ENCODE measurements around the gene GCGR. TPM values are rescaled to one million over a fixed set of nuclear protein-coding genes. Genes with fewer than 3 reads are reported as not detected.

GCGR gene
- total and polyA plus RNA-seq, 2 of the 13 experiments (the other 11 are each of a cell fraction or from before 2014, with no cell fraction given) = 0.04 to 0.13 TPM

DNA sequence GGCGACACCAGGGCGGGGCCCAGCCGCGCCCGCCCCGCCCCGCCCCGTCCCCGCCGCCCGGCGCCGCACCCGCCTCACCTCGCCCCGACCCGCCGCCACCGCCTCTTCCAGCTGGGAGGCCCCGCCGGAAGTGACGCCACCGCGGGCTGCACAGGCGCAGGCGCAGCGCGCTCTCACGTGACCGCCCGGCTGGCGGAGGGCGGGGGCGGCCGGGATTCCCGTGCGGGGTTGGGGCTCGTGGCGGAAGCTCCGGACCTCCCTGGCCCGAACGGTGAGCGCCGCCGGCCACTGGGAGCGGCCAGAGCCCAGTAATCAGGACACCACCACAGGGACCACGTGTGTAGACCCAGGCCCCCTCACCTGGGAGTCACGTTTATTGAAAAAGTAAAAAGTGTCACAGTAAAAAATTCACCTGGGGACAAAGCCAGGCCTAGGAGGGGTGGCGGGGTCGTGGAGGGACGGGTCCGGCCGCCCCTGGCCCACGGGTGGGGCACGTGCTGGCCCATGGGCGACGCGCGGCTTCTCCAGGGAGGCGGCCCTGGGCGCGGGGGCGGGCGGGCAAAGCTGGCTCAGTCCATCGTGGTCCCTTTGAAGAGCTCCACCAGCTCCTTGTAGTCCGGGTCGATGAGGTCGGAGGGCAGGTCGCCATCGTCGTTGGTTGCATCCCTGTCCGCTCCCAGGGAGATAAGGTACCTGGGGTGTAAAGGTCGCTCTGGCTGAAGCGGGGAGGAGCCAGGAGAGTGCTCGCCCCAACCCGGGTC lies 29.4 kb downstream of the GCGR start, which contains the start of gene MCRIP1 (continued):
- TF ChIP-seq, protein P1, sequence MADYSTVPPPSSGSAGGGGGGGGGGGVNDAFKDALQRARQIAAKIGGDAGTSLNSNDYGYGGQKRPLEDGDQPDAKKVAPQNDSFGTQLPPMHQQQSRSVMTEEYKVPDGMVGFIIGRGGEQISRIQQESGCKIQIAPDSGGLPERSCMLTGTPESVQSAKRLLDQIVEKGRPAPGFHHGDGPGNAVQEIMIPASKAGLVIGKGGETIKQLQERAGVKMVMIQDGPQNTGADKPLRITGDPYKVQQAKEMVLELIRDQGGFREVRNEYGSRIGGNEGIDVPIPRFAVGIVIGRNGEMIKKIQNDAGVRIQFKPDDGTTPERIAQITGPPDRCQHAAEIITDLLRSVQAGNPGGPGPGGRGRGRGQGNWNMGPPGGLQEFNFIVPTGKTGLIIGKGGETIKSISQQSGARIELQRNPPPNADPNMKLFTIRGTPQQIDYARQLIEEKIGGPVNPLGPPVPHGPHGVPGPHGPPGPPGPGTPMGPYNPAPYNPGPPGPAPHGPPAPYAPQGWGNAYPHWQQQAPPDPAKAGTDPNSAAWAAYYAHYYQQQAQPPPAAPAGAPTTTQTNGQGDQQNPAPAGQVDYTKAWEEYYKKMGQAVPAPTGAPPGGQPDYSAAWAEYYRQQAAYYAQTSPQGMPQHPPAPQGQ (CRISPR knock-in tag; IDR thresholded peaks at IDR 0.05; ENCODE audit: borderline replicate concordance) = no peak
- TF ChIP-seq JUNB (CRISPR knock-in tag; IDR thresholded peaks at IDR 0.05; ENCODE audit: borderline replicate concordance) = peak; percentile 55; the same call in 1 of the 2 replicates
- peak; percentile 87 for TF ChIP-seq ZFP36L1 (CRISPR knock-in tag; IDR thresholded peaks at IDR 0.05)
- peak; percentile 94; the same call in 1 of the 2 replicates for TF ChIP-seq RARG (CRISPR knock-in tag; IDR thresholded peaks at IDR 0.05; ENCODE audit: low read depth)
- TF ChIP-seq ZFP62 (CRISPR knock-in tag; IDR thresholded peaks at IDR 0.05) = no peak
- TF ChIP-seq ZNF343 (CRISPR knock-in tag; IDR thresholded peaks at IDR 0.05) = peak; percentile 57; the same call in 1 of the 2 replicates
- TF ChIP-seq, protein P2, sequence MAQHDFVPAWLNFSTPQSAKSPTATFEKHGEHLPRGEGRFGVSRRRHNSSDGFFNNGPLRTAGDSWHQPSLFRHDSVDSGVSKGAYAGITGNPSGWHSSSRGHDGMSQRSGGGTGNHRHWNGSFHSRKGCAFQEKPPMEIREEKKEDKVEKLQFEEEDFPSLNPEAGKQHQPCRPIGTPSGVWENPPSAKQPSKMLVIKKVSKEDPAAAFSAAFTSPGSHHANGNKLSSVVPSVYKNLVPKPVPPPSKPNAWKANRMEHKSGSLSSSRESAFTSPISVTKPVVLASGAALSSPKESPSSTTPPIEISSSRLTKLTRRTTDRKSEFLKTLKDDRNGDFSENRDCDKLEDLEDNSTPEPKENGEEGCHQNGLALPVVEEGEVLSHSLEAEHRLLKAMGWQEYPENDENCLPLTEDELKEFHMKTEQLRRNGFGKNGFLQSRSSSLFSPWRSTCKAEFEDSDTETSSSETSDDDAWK (CRISPR knock-in tag; IDR thresholded peaks at IDR 0.05) = no peak
- TF ChIP-seq ZNF354B (CRISPR knock-in tag; IDR thresholded peaks at IDR 0.05) = 0 out of 2 replicates have a peak, but pooled peaks have one; percentile 57
- TF ChIP-seq ZNF775 (CRISPR knock-in tag; IDR thresholded peaks at IDR 0.05; ENCODE audit: borderline replicate concordance) = peak; percentile 81; the same call in 1 of the 2 replicates
- TF ChIP-seq NFIB (CRISPR knock-in tag; IDR thresholded peaks at IDR 0.05; ENCODE audit: borderline replicate concordance) = no peak
- peak; percentile 98 for TF ChIP-seq ZNF607 (CRISPR knock-in tag; IDR thresholded peaks at IDR 0.05; ENCODE audit: borderline replicate concordance)
- TF ChIP-seq SMARCC2 (IDR thresholded peaks at IDR 0.05) = no peak
- TF ChIP-seq ATF7 (IDR thresholded peaks at IDR 0.05) = no peak
- TF ChIP-seq ATF7 (CRISPR knock-in tag; IDR thresholded peaks at IDR 0.05) = peak; percentile 65; the same call in 1 of the 2 replicates
- peak; percentile 92 for TF ChIP-seq AKAP8 (CRISPR knock-in tag; IDR thresholded peaks at IDR 0.05)
- peak; percentile 98; the same call in 1 of the 2 replicates for TF ChIP-seq ZNF234 (CRISPR knock-in tag; conservative IDR thresholded peaks at IDR 0.05)
- TF ChIP-seq, protein P3, sequence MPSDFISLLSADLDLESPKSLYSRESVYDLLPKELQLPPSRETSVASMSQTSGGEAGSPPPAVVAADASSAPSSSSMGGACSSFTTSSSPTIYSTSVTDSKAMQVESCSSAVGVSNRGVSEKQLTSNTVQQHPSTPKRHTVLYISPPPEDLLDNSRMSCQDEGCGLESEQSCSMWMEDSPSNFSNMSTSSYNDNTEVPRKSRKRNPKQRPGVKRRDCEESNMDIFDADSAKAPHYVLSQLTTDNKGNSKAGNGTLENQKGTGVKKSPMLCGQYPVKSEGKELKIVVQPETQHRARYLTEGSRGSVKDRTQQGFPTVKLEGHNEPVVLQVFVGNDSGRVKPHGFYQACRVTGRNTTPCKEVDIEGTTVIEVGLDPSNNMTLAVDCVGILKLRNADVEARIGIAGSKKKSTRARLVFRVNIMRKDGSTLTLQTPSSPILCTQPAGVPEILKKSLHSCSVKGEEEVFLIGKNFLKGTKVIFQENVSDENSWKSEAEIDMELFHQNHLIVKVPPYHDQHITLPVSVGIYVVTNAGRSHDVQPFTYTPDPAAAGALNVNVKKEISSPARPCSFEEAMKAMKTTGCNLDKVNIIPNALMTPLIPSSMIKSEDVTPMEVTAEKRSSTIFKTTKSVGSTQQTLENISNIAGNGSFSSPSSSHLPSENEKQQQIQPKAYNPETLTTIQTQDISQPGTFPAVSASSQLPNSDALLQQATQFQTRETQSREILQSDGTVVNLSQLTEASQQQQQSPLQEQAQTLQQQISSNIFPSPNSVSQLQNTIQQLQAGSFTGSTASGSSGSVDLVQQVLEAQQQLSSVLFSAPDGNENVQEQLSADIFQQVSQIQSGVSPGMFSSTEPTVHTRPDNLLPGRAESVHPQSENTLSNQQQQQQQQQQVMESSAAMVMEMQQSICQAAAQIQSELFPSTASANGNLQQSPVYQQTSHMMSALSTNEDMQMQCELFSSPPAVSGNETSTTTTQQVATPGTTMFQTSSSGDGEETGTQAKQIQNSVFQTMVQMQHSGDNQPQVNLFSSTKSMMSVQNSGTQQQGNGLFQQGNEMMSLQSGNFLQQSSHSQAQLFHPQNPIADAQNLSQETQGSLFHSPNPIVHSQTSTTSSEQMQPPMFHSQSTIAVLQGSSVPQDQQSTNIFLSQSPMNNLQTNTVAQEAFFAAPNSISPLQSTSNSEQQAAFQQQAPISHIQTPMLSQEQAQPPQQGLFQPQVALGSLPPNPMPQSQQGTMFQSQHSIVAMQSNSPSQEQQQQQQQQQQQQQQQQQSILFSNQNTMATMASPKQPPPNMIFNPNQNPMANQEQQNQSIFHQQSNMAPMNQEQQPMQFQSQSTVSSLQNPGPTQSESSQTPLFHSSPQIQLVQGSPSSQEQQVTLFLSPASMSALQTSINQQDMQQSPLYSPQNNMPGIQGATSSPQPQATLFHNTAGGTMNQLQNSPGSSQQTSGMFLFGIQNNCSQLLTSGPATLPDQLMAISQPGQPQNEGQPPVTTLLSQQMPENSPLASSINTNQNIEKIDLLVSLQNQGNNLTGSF (CRISPR knock-in tag; IDR thresholded peaks at IDR 0.05) = peak; percentile 94
- TF ChIP-seq, protein P4, sequence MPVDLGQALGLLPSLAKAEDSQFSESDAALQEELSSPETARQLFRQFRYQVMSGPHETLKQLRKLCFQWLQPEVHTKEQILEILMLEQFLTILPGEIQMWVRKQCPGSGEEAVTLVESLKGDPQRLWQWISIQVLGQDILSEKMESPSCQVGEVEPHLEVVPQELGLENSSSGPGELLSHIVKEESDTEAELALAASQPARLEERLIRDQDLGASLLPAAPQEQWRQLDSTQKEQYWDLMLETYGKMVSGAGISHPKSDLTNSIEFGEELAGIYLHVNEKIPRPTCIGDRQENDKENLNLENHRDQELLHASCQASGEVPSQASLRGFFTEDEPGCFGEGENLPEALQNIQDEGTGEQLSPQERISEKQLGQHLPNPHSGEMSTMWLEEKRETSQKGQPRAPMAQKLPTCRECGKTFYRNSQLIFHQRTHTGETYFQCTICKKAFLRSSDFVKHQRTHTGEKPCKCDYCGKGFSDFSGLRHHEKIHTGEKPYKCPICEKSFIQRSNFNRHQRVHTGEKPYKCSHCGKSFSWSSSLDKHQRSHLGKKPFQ (CRISPR knock-in tag; IDR thresholded peaks at IDR 0.05; ENCODE audit: insufficient replicate concordance) = peak; percentile 23

Measured in HepG2 (cell line).